IMR-90 (cell line): ENCODE results near the gene TPST1. TPM values are rescaled to one million over a fixed set of nuclear protein-coding genes. Genes with fewer than 3 reads are reported as not detected.

ENCODE experiments used
- ATAC-seq: fragments of 200-7000 bp; cut with Tn5 transposase; 2 replicates; pipeline ENCODE4 v1.9.1; 2020; ENCODE audit warnings: low read depth, mild to moderate bottlenecking, moderate library complexity
- BruUV-seq: library from RNA; stranded (reverse); fragments of 400-500 nt; replicated peaks from 2 replicates; lab custom pipeline; 2021; lab: Mats Ljungman, UMichigan
- CTCF ChIA-PET: fragments of 300-600 bp; formaldehyde crosslinking; extraction: SDS; loops from one replicate; lab custom pipeline; 2021; ENCODE audit warnings: antibody characterized with exemption; lab: Yijun Ruan, JAX
- POLR2A ChIA-PET: fragments of 300-600 bp; sonication (Branson Sonifier 250); formaldehyde crosslinking; loops from one replicate; lab custom pipeline; 2022; ENCODE audit warnings: antibody characterized with exemption; ENCODE audit not compliant: unreplicated experiment; lab: Charles Lee
- DNase-seq: peaks from one replicate; pipeline ENCODE4 v3.0.0; 2013
- H2AFZ ChIP-seq: replicated peaks from 2 replicates; pipeline ENCODE3; 2013; ENCODE audit warnings: low read length, mild to moderate bottlenecking; ENCODE audit not compliant: poor library complexity
- H2AK5ac ChIP-seq: 2 replicates; pipeline ENCODE4 v1.6.1; 2013; ENCODE audit warnings: low read depth, low read length, inconsistent platforms
- H2AK9ac ChIP-seq: replicated peaks from 2 replicates; pipeline ENCODE3; 2013; ENCODE audit warnings: mild to moderate bottlenecking, low read depth, low read length, moderate library complexity; ENCODE audit not compliant: poor library complexity
- H2BK120ac ChIP-seq: 2 replicates; pipeline ENCODE4 v1.6.1; 2013; ENCODE audit warnings: low read depth, low read length, inconsistent platforms
- H2BK15ac ChIP-seq: 3 replicates; pipeline ENCODE4 v1.6.1; 2013; ENCODE audit warnings: low read depth, low read length, inconsistent platforms
- H2BK20ac ChIP-seq: 2 replicates; pipeline ENCODE4 v1.6.1; 2013; ENCODE audit warnings: low read depth, mild to moderate bottlenecking, inconsistent platforms, low read length, moderate library complexity
- H2BK5ac ChIP-seq: 2 replicates; pipeline ENCODE4 v1.6.1; 2013; ENCODE audit warnings: mild to moderate bottlenecking, low read depth, low read length, inconsistent platforms; ENCODE audit not compliant: poor library complexity, severe bottlenecking
- H3K14ac ChIP-seq: replicated peaks from 2 replicates; pipeline ENCODE4 v1.6.1; 2013; ENCODE audit warnings: low read depth, low read length, inconsistent platforms
- H3K18ac ChIP-seq: 2 replicates; pipeline ENCODE4 v1.6.1; 2013; ENCODE audit warnings: low read depth, low read length, control low read depth
- H3K23ac ChIP-seq: 2 replicates; pipeline ENCODE4 v1.6.1; 2013; ENCODE audit warnings: low read depth, low read length, inconsistent platforms
- H3K27ac ChIP-seq: 2 replicates; pipeline ENCODE4 v1.5.1; 2013; ENCODE audit warnings: mild to moderate bottlenecking, control low read depth, low read length; ENCODE audit not compliant: insufficient read depth
- H3K27me3 ChIP-seq: 2 replicates; pipeline ENCODE4 v1.6.1; 2013; ENCODE audit warnings: low read length; ENCODE audit not compliant: control insufficient read depth, insufficient read depth
- H3K36me3 ChIP-seq: 2 replicates; pipeline ENCODE4 v1.6.1; 2013; ENCODE audit warnings: low read length, mixed read lengths; ENCODE audit not compliant: control insufficient read depth, insufficient read depth
- H3K4ac ChIP-seq: 2 replicates; pipeline ENCODE4 v1.6.1; 2013; ENCODE audit warnings: low read depth, low read length, inconsistent platforms
- H3K4me1 ChIP-seq: 2 replicates; pipeline ENCODE4 v1.6.1; 2013; ENCODE audit warnings: low read length, mixed read lengths; ENCODE audit not compliant: control insufficient read depth, insufficient read depth
- H3K4me2 ChIP-seq: 2 replicates; pipeline ENCODE4 v1.6.1; 2013; ENCODE audit warnings: low read depth, mild to moderate bottlenecking, control low read depth, low read length, moderate library complexity
- H3K4me3 ChIP-seq: 2 replicates; pipeline ENCODE4 v1.5.1; 2013; ENCODE audit warnings: low read depth, mild to moderate bottlenecking, control low read depth, low read length, moderate library complexity; ENCODE audit not compliant: insufficient read depth
- H3K56ac ChIP-seq: 2 replicates; pipeline ENCODE4 v1.6.1; 2013; ENCODE audit warnings: low read length, inconsistent platforms; ENCODE audit not compliant: insufficient read depth; ENCODE audit errors: extremely low read depth
- H3K79me1 ChIP-seq, 2 experiments: 2 replicates each; pipeline ENCODE4 v1.6.1; 2013; ENCODE audit warnings: low read length in 2 of 2, inconsistent platforms in 1 of 2, low read depth in 1 of 2
- H3K9ac ChIP-seq: 2 replicates; pipeline ENCODE4 v1.6.1; 2013; ENCODE audit warnings: low read depth, low read length, control low read depth
- H3K9me1 ChIP-seq: 2 replicates; pipeline ENCODE4 v1.6.1; 2013; ENCODE audit warnings: low read length, inconsistent platforms; ENCODE audit not compliant: insufficient read depth
- H3K9me3 ChIP-seq: 2 replicates; pipeline ENCODE4 v1.6.1; 2013; ENCODE audit warnings: low read length; ENCODE audit not compliant: control insufficient read depth, insufficient read depth
- H4K20me1 ChIP-seq: 2 replicates; pipeline ENCODE4 v1.6.1; 2013; ENCODE audit warnings: low read length, inconsistent platforms; ENCODE audit not compliant: insufficient read depth
- H4K5ac ChIP-seq: 2 replicates; pipeline ENCODE4 v1.6.1; 2013; ENCODE audit warnings: mild to moderate bottlenecking, low read depth, low read length, control low read depth
- H4K8ac ChIP-seq, 2 experiments: 2 replicates each; pipeline ENCODE4 v1.6.1; 2013; ENCODE audit warnings: low read depth in 2 of 2, low read length in 2 of 2, control low read depth in 1 of 2, inconsistent platforms in 1 of 2
- H4K91ac ChIP-seq: 2 replicates; pipeline ENCODE4 v1.6.1; 2013; ENCODE audit warnings: low read depth, low read length, inconsistent platforms; ENCODE audit not compliant: insufficient read depth
- MAFK ChIP-seq: IDR thresholded peaks from 2 replicates; pipeline ENCODE4 v1.6.1; 2012; ENCODE audit warnings: low read depth, low read length, improper control_type of control experiment
- MXI1 ChIP-seq: IDR thresholded peaks from 2 replicates; pipeline ENCODE4 v1.6.1; 2012; ENCODE audit warnings: low read depth, mild to moderate bottlenecking, low read length, moderate library complexity, borderline replicate concordance
- RAD21 ChIP-seq: IDR thresholded peaks from 2 replicates; pipeline ENCODE4 v1.6.1; 2012; ENCODE audit warnings: low read length, improper control_type of control experiment
- RCOR1 ChIP-seq: IDR thresholded peaks from 2 replicates; pipeline ENCODE4 v1.6.1; 2012; ENCODE audit warnings: mild to moderate bottlenecking, low read length, improper control_type of control experiment; ENCODE audit not compliant: insufficient replicate concordance
- SMC3 ChIP-seq: fragments of 150-350 bp; IDR thresholded peaks from 2 replicates; pipeline ENCODE4 v1.6.1; 2016; ENCODE audit warnings: low read depth, mild to moderate bottlenecking, antibody characterized with exemption, low read length, moderate library complexity
- WGBS, 2 experiments: methylation state at CpG; one replicate each; pipeline versions ENCODE4 v1.1.5 to v1.1.7; 2013; ENCODE audit warnings: missing lambda C conversion rate in 2 of 2; ENCODE audit not compliant: insufficient read length in 1 of 2; ENCODE audit errors: extremely low coverage in 2 of 2; 5-methylcytosine and 5-hydroxymethylcytosine counted together
- dilution Hi-C: fragments of 300-500 bp; cut with HindIII; formaldehyde crosslinking; loops from one replicate; pipeline ENCODE4 v1.14.3; 2018; ENCODE audit warnings: low sequenced_read_pairs; ENCODE audit not compliant: unreplicated experiment
- in situ Hi-C: fragments of 300-500 bp; cut with MboI; formaldehyde crosslinking; loops from 3 replicates; pipeline ENCODE4 v1.14.3; 2019; ENCODE audit warnings: low sequenced_read_pairs, inconsistent platforms, mixed read lengths
- intact Hi-C: fragments of 100-400 bp; cut with micrococcal nuclease; formaldehyde crosslinking; loops from 2 replicates; pipeline ENCODE4 v1.10.0; 2022
- polyA plus RNA-seq, 3 experiments: library from polyadenylated mRNA; depleted of rRNA; stranded (reverse); fragments of >200 nt; gene quantifications; 2 replicates each; pipeline ENCODE4 v1.2.3, GENCODE V29; 2012; ENCODE audit warnings: low replicate concordance in 1 of 3
- total RNA-seq: library from RNA; depleted of rRNA; stranded (reverse); fragments of >200 nt; gene quantifications from 2 replicates; pipeline ENCODE4 v1.2.3, GENCODE V29; 2012
- TF ChIP-seq, protein P1 (sequence below): fragments of 150-350 bp; IDR thresholded peaks from 2 replicates; pipeline ENCODE4 v1.6.1; 2017; ENCODE audit warnings: mild to moderate bottlenecking, antibody characterized with exemption, low read length, low read depth
- TF ChIP-seq, protein P2 (sequence below): fragments of 150-350 bp; IDR thresholded peaks from 2 replicates; pipeline ENCODE4 v1.6.1; 2016; ENCODE audit warnings: low read depth, mild to moderate bottlenecking, low read length, moderate library complexity, borderline replicate concordance

Gene TPST1
- total and polyA plus RNA-seq, 2 of the 4 experiments (the other 2 are of a cell fraction): 37.7 to 58.6 TPM

GRCh38 chr7:66162622-66163021 is 42.5 kb upstream of the TPST1 start:
- CTCF ChIA-PET: no interaction called here
- Histone ChIP-seq H3K18ac (no peak overlapping the region), H3K9ac (no peak overlapping the region)

More at GRCh38 chr7:66162622-66163021, 42.5 kb upstream of the TPST1 start:
- TF ChIP-seq, protein P1, sequence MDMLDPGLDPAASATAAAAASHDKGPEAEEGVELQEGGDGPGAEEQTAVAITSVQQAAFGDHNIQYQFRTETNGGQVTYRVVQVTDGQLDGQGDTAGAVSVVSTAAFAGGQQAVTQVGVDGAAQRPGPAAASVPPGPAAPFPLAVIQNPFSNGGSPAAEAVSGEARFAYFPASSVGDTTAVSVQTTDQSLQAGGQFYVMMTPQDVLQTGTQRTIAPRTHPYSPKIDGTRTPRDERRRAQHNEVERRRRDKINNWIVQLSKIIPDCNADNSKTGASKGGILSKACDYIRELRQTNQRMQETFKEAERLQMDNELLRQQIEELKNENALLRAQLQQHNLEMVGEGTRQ: no peak
- TF ChIP-seq SMC3 (no peak), MXI1 (no peak), RCOR1 (no peak), RAD21 (no peak), MAFK (no peak)
- TF ChIP-seq, protein P2, sequence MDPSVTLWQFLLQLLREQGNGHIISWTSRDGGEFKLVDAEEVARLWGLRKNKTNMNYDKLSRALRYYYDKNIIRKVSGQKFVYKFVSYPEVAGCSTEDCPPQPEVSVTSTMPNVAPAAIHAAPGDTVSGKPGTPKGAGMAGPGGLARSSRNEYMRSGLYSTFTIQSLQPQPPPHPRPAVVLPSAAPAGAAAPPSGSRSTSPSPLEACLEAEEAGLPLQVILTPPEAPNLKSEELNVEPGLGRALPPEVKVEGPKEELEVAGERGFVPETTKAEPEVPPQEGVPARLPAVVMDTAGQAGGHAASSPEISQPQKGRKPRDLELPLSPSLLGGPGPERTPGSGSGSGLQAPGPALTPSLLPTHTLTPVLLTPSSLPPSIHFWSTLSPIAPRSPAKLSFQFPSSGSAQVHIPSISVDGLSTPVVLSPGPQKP: no peak
- H3K4me2 ChIP-seq: no peak overlapping the region
- H3K4me3 ChIP-seq: no peak overlapping the region
- H3K23ac ChIP-seq: no peak overlapping the region
- H3K27ac ChIP-seq: no peak overlapping the region
- no peak overlapping the region for H4K5ac ChIP-seq
- no peak overlapping the region for H2AK9ac ChIP-seq
- no peak overlapping the region for H4K91ac ChIP-seq
- POLR2A ChIA-PET: no interaction called here
- no peak overlapping the region for H2AK5ac ChIP-seq
- H3K56ac ChIP-seq: no peak overlapping the region
- H2BK20ac ChIP-seq: no peak overlapping the region
- in situ Hi-C loops (no loop called here), intact Hi-C loops (no loop called here), dilution Hi-C loops (no loop called here)
- no TSS peak for BruUV-seq
- peaks cover 12% of the 10 kb centered on the region for H3K9me3 ChIP-seq
- H3K36me3 ChIP-seq: peaks cover 9% of the 10 kb centered on the region
- no peak overlapping the region for H2BK15ac ChIP-seq
- H3K9me1 ChIP-seq: no peaks in the 10 kb centered on the region
- no peak overlapping the region for H4K8ac ChIP-seq
- H2AFZ ChIP-seq: no peak overlapping the region
- ATAC-seq (no peak), DNase-seq (no peak)
- H3K27me3 ChIP-seq: no peaks in the 10 kb centered on the region
- H3K79me1 ChIP-seq: no peaks in the 10 kb centered on the region
- no peak overlapping the region for H2BK5ac ChIP-seq
- WGBS, 2 experiments: no CpG with 5 or more reads among the region's 4 CpGs
- H4K20me1 ChIP-seq: no peaks in the 10 kb centered on the region
- no peak overlapping the region for H2BK120ac ChIP-seq
- peaks cover 3% of the 10 kb centered on the region for H3K4me1 ChIP-seq
- no peak overlapping the region for H3K4ac ChIP-seq
- no peak overlapping the region for H3K14ac ChIP-seq
